Peyer's patch (tissue), 4 donors: Measurements from ENCODE around the gene SMYD3.

ENCODE experiments used
- CTCF ChIP-seq, 6 experiments: fragments of 450-650 bp in 4 of 6; fragments of 200-600 bp in 2 of 6; sonication (generic) in 1 of 6; IDR thresholded peaks; one replicate each; pipeline ENCODE4 v1.5.1; 2017 to 2019; ENCODE audit warnings: antibody characterized with exemption in 6 of 6, mild to moderate bottlenecking in 3 of 6, moderate library complexity in 1 of 6
- POLR2A ChIP-seq, 2 donors: fragments of 450-650 bp; IDR thresholded peaks; one replicate each; pipeline ENCODE4 v1.5.1; 2017; ENCODE audit warnings: antibody characterized with exemption in 2 of 2, mild to moderate bottlenecking in 2 of 2, moderate library complexity in 2 of 2

- TF ChIP-seq CTCF (IDR thresholded peaks at IDR 0.05) (no peak), POLR2A (IDR thresholded peaks at IDR 0.05) (no peak)
These were observed 505.2 kb downstream of the SMYD3 start for GRCh38 chr1:246001837-246002230.
